ENCODE data around the gene CYS1. TPM values are rescaled to one million over a fixed set of nuclear protein-coding genes. Genes with fewer than 3 reads are reported as not detected.
"Not testable (repeated sequence)": the region's sequence is repeated elsewhere in the genome, so short reads cannot be mapped to it uniquely, and the experiment has no call there.

Gene CYS1
- total RNA-seq, 1 experiment from 2014 or later, result 0.29 TPM

- DNase-seq (ENCODE audit: low read depth, low spot score), result peak; percentile 81
- in situ Hi-C loops (cut with HindIII; ENCODE audit: low pct_unique_long_range_greater_than_20kb, low sequenced_read_pairs), result no loop called here
These were observed 17.3 kb upstream of the CYS1 start for GRCh38 chr2:10097352-10098148.

- in situ Hi-C loops (cut with HindIII; ENCODE audit: low pct_unique_long_range_greater_than_20kb, low sequenced_read_pairs), result no loop called here
- no peak for DNase-seq (ENCODE audit: low read depth, low spot score)
These were observed 16.4 kb upstream of the CYS1 start for GRCh38 chr2:10096641-10097040.

- no peak for DNase-seq (ENCODE audit: low read depth, low spot score)
- in situ Hi-C loops (cut with HindIII; ENCODE audit: low pct_unique_long_range_greater_than_20kb, low sequenced_read_pairs), result no loop called here
These were observed 15.0 kb upstream of the CYS1 start for GRCh38 chr2:10095175-10095574.

GRCh38 chr2:10094271-10094814 lies 14.1 kb upstream of the CYS1 start:
- in situ Hi-C loops (cut with HindIII; ENCODE audit: low pct_unique_long_range_greater_than_20kb, low sequenced_read_pairs), result no loop called here
- no peak for DNase-seq (ENCODE audit: low read depth, low spot score)

GRCh38 chr2:10091889-10092244 lies 11.7 kb upstream of the CYS1 start:
- DNase-seq (ENCODE audit: low read depth, low spot score); in situ Hi-C loops (cut with HindIII; ENCODE audit: low pct_unique_long_range_greater_than_20kb, low sequenced_read_pairs): not testable (repeated sequence)

- in situ Hi-C loops (cut with HindIII; ENCODE audit: low pct_unique_long_range_greater_than_20kb, low sequenced_read_pairs), result no loop called here
- no peak for DNase-seq (ENCODE audit: low read depth, low spot score)
These were observed 11.1 kb upstream of the CYS1 start for GRCh38 chr2:10091182-10091888.

- in situ Hi-C loops (cut with HindIII; ENCODE audit: low pct_unique_long_range_greater_than_20kb, low sequenced_read_pairs), result no loop called here
- no peak for DNase-seq (ENCODE audit: low read depth, low spot score)
These were observed 9.5 kb upstream of the CYS1 start for GRCh38 chr2:10089565-10090190.

- in situ Hi-C loops (cut with HindIII; ENCODE audit: low pct_unique_long_range_greater_than_20kb, low sequenced_read_pairs), result no loop called here
- DNase-seq (ENCODE audit: low read depth, low spot score), result no peak
These were observed 7.1 kb upstream of the CYS1 start for GRCh38 chr2:10087360-10087759.

GRCh38 chr2:10086950-10087349 lies 6.7 kb upstream of the CYS1 start:
- no peak for DNase-seq (ENCODE audit: low read depth, low spot score)
- in situ Hi-C loops (cut with HindIII; ENCODE audit: low pct_unique_long_range_greater_than_20kb, low sequenced_read_pairs), result no loop called here

- in situ Hi-C loops (cut with HindIII; ENCODE audit: low pct_unique_long_range_greater_than_20kb, low sequenced_read_pairs), result no loop called here
- no peak for DNase-seq (ENCODE audit: low read depth, low spot score)
These were observed 5.5 kb upstream of the CYS1 start for GRCh38 chr2:10085668-10086059.

GRCh38 chr2:10085043-10085667 lies 4.9 kb upstream of the CYS1 start:
- in situ Hi-C loops (cut with HindIII; ENCODE audit: low pct_unique_long_range_greater_than_20kb, low sequenced_read_pairs), result no loop called here
- no peak for DNase-seq (ENCODE audit: low read depth, low spot score)

- in situ Hi-C loops (cut with HindIII; ENCODE audit: low pct_unique_long_range_greater_than_20kb, low sequenced_read_pairs), result no loop called here
- no peak for DNase-seq (ENCODE audit: low read depth, low spot score)
These were observed 4.1 kb upstream of the CYS1 start for GRCh38 chr2:10084223-10084865.

GRCh38 chr2:10083692-10084211 lies 3.5 kb upstream of the CYS1 start:
- in situ Hi-C loops (cut with HindIII; ENCODE audit: low pct_unique_long_range_greater_than_20kb, low sequenced_read_pairs), result no loop called here
- no peak for DNase-seq (ENCODE audit: low read depth, low spot score)

GRCh38 chr2:10083046-10083445 lies 2.8 kb upstream of the CYS1 start:
- no peak for DNase-seq (ENCODE audit: low read depth, low spot score)
- in situ Hi-C loops (cut with HindIII; ENCODE audit: low pct_unique_long_range_greater_than_20kb, low sequenced_read_pairs), result no loop called here

GRCh38 chr2:10080536-10081304 lies 509 bp upstream of the CYS1 start:
- in situ Hi-C loops (cut with HindIII; ENCODE audit: low pct_unique_long_range_greater_than_20kb, low sequenced_read_pairs), result no loop called here
- no peak for DNase-seq (ENCODE audit: low read depth, low spot score)

GRCh38 chr2:10079266-10079869 lies 843 bp downstream of the CYS1 start:
- in situ Hi-C loops (cut with HindIII; ENCODE audit: low pct_unique_long_range_greater_than_20kb, low sequenced_read_pairs), result no loop called here
- DNase-seq (ENCODE audit: low read depth, low spot score), result no peak

All from SK-MEL-5 (cell line).